Measurements from ENCODE around the gene SIMC1.
"Not testable (repeated sequence)": the region's sequence is repeated elsewhere in the genome, so short reads cannot be mapped to it uniquely, and the experiment has no call there.

- TF ChIP-seq CTCF (conservative IDR thresholded peaks at IDR 0.05 in 1 of 2, IDR thresholded peaks at IDR 0.05 in 1 of 2; ENCODE audit: low read depth in 1 of 2, low read length in 2 of 2); EZH2 (IDR thresholded peaks at IDR 0.05; ENCODE audit: low read length, missing control alignments): not testable (repeated sequence)
Measured at GRCh38 chr5:176244318-176244717, 6.1 kb downstream of the SIMC1 start.

All from fibroblast of lung (primary cell).